HPDE6-E6E7 (cell line): ENCODE results near the gene FBXO27.
A peak's percentile ranks its signal among the peaks of the same experiment; 100 is the strongest.
"Not testable (repeated sequence)": the region's sequence is repeated elsewhere in the genome, so short reads cannot be mapped to it uniquely, and the experiment has no call there.

Experiments used
- DNase-seq: peaks from one replicate; pipeline ENCODE4 v3.0.0; 2011; ENCODE audit warnings: missing footprints; ENCODE audit errors: extremely low spot score

The FBXO27 gene

GRCh38 chr19:39038098-39038497 lies 5.7 kb upstream of the FBXO27 start:
- peak; percentile 54 for DNase-seq

- no peak for DNase-seq
Measured at GRCh38 chr19:39037194-39037593, 4.8 kb upstream of the FBXO27 start.

DNA sequence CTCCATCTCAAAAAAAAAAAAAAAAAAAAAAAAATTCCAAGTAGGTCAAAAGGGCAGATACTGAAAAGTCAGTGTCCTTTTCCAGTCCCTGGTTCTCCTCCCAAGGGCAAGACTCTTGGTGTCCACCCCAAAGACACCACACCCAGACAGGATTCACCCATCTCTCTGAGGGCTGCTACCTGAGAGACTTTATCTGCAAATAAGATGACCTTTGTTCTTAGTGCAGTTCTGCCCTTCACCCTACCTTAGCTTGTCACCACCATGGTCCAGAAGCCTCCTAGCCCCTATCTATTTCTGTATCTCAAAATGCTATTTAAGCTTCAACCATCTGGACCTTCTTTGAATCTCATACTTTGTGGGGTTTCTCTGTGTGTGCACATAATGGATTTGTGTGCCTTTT lies 4.2 kb upstream of the FBXO27 start:
- DNase-seq, result no peak

GRCh38 chr19:39031368-39032062 lies 834 bp downstream of the FBXO27 start:
- DNase-seq, result peak; percentile 88

DNA sequence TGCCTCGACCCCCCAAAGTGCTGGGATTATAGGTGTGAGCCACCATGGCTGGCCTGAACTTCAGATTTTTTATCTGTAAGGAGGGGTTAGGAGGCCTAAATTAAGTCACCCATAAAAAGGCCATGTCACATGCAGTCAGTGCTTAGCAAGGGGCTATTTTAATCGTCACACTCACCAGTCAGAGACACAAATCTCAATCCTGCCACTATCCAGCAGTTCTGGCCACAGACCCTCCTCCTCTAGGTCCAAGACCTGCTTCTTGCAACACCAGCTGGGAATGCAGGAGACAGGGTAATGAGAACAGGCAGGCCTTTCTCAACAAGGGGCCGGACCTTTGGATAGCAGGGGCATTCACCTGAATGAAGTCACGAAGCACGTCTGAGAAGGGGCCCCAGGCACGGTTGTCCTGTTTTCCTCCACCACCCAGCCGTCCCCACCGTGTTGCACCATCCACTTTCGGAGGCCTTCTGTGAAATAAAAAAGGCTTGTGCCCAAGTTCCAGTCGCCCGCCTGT lies 1.4 kb downstream of the FBXO27 start:
- DNase-seq, result no peak

DNA sequence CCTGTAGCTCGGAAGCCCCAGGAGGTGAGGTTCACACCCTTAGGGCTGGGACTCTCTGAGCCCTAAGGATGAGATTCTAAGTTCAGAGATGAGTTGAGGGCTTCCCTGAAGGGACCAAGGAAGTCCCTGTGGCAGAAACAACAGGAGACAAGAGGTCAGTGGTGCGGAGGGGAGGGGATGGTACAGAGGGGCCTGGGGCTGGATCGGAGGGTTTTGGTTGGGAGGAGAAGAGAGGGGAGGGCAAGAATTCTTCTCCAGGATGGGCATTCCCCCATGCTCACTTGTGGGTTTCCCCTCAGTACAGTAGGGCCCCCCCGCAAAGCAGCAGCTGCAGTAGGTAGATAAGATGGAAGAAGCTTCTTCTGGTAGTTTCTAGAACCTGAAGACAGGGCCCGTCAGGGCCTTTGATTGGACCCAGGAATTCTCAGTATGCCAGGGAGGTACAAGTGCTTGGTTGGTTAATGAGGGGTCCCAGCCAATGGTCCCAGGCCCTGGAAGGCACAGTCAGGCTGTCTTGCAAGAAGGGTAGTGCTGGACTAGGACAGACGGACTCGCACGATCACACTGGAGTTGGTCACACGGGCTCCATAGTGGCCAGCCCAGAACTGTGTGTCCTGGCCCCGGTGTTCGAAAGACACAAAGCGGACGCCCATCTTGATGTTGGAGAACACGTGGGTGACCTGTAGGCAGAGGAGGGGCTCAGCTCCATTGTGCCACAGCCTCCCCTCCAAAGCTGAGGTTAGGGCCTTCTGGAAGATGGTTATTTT lies 7.3 kb downstream of the FBXO27 start:
- DNase-seq, result no peak

DNA sequence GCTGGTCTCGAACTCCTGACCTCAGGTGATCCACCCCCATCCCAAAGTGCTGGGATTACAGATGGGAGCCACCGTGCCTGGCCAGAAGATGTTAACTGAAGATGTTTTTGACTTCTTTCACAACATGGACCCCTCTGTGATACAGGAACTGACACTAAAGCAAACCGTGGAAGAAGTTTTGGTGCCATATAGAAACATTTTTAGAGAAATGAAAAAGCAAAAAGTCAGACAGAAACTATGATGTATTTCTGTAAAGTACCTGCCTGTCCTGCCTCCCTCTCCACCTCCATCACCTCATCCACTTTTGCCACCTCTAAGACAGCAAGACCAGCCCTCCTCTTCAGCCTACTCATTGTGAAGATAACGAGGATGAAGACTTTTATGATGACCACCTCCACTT lies 11.3 kb downstream of the FBXO27 start:
- no peak for DNase-seq

- no peak for DNase-seq
Measured at GRCh38 chr19:39017646-39018045, 14.7 kb downstream of the FBXO27 start.

- no peak for DNase-seq
Measured at GRCh38 chr19:39017026-39017425, 15.3 kb downstream of the FBXO27 start.

GRCh38 chr19:39014037-39014436 lies 18.3 kb downstream of the FBXO27 start:
- DNase-seq, result no peak

DNA sequence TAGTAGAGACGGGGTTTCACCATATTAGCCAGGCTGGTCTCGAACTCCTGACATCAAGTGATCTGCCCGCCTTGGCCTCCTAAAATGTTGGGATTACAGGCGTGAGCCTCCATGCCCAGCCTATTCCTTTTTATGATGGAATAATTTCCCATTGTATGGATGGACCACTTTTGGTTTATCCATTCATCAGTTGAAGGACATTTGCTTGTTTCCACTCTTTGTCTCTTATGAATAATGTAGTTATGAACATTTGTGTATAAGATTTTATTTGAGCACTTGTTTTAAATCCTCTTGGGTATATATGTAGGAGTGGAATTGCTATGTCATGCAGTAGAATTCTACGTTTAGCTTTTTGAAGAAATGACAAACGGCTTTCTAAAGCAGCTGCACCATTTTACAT lies 23.3 kb downstream of the FBXO27 start:
- no peak for DNase-seq

DNA sequence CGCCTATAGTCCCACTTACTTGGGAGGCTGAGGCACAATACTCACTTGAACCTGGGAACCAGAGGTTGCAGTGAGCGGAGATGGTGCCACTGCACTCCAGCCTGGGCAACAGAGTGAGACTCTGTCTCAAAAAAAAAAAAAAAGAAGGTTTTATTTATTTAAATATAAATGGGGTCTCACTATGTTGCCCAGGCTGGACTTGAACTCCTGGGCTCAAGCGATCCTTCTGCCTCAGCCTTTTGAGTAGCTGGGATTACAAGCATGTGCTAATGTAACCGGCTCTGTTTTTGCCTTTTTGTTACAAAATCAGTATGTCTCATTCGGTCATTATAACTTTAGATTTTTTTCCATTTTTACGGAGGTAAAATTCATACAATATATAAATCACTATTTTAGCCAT lies 24.2 kb downstream of the FBXO27 start:
- DNase-seq, result no peak

- no peak for DNase-seq
Measured at GRCh38 chr19:39007096-39007495, 25.3 kb downstream of the FBXO27 start.

GRCh38 chr19:39004403-39004802 lies 27.9 kb downstream of the FBXO27 start:
- no peak for DNase-seq

- DNase-seq, result no peak
Measured at GRCh38 chr19:39003796-39004195, 28.6 kb downstream of the FBXO27 start.

GRCh38 chr19:39003188-39003587 lies 29.2 kb downstream of the FBXO27 start:
- no peak for DNase-seq

- no peak for DNase-seq
Measured at GRCh38 chr19:39001041-39001440, 31.3 kb downstream of the FBXO27 start.

DNA sequence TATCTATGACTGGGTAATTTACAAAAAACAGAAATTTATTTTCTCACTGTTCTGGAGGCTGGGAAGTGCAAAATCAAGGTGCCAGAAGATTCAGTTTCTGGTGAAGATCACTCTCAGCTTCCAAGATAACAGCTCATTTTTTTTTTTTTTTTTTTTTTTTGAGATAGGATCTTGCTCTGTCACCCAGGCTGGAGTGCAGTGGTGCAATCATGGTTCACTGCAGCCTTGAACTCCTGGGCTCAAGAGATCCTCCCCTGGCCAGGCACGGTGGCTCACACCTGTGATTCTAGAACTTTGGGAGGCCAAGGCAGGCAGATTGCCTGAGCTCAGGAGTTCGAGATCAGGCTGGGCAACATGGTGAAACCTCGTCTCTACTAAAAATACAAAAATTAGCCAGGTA lies 34.8 kb downstream of the FBXO27 start:
- DNase-seq, result not testable (repeated sequence)

DNA sequence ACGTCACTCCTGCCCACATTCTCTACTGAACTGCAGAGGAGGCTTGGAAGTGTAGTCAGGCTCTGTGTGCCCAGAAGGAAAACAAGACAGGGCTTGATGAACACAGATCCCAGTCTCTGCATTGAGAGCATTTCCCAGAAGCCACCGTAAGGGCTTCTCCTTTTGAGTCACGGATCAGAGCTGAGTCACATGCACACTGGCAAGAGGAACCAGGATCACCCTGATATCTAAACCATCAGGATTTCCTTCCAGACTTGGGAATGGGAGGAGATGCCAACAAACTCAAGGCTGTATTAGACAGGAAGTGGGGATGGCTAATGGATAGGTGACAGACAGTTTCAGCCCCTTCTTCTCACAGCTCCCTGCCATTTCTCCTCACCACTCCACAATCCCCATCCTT lies 39.1 kb downstream of the FBXO27 start:
- DNase-seq, result peak; percentile 64

DNA sequence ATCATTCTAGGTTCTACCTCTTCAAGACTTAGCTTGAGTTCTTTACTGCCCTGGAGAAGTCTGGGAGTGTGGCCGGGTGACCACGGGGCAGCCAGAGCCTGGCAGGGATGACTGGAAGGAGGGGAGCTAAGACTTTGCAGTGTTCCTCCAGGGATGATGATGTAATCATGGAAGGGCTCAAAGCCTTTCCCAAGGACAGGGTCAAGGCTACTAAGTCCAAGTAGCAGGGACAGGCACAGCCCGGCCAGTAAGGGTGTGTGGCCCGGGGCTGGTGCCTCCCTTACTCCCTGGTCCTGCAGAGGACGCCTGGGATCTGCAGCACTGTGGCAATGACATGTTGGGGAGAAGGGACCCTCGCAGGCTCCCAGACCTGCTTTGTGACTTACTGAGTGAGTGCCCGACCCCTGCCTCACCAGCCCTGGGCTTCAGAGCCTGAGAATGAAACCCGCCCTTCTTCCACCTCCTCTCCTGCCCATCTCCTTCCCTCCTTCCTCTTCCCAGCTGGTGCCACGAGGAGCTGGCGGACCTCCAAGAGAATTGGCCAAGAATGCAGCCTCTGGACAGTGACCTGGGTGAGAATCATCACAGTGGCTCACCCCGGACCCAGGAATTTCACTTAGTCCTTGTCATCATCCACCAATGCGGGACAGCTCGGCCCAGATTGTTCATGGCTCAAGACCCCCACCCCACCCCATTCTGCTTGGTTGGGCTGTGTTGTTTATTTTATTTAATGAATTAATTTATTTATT lies 41.2 kb downstream of the FBXO27 start:
- no peak for DNase-seq

- DNase-seq, result not testable (repeated sequence)
Measured at GRCh38 chr19:38989614-38990013, 42.7 kb downstream of the FBXO27 start.

GRCh38 chr19:38989066-38989605 lies 43.2 kb downstream of the FBXO27 start:
- no peak for DNase-seq
